H1 (cell line): ENCODE results near the gene FA2H. TPM values are rescaled to one million over a fixed set of nuclear protein-coding genes. Genes with fewer than 3 reads are reported as not detected.

ENCODE experiments used
- CTCF ChIA-PET: fragments of 300-600 bp; sonication (Branson Sonifier 250); formaldehyde crosslinking; loops from one replicate; lab custom pipeline; 2021; ENCODE audit not compliant: partially characterized antibody; lab: Charles Lee
- POLR2A ChIA-PET: fragments of 300-600 bp; sonication (Branson Sonifier 250); formaldehyde crosslinking; loops from one replicate; lab custom pipeline; 2021; ENCODE audit warnings: inconsistent platforms; ENCODE audit not compliant: partially characterized antibody; lab: Charles Lee
- DNase-seq, 2 experiments: peaks; one replicate each; pipeline versions ENCODE4 v3.0.0 to v3.0.0-alpha.2; 2010 to 2022; ENCODE audit warnings: low spot score in 2 of 2, low read depth in 1 of 2, mixed read lengths in 1 of 2
- FAIRE-seq: peaks from 2 replicates; lab custom pipeline; 2011; peaks lifted over from hg19 to GRCh38; lab: Jason Lieb, UNC
- H2AFZ ChIP-seq: 2 replicates; pipeline ENCODE4 v1.8.1; 2012; ENCODE audit warnings: low read length, inconsistent platforms
- H2AK5ac ChIP-seq: 2 replicates; pipeline ENCODE4 v1.6.1; 2013; ENCODE audit warnings: low read depth, low read length
- H2BK120ac ChIP-seq: replicated peaks from 2 replicates; pipeline ENCODE3; 2013; ENCODE audit warnings: low read depth, low read length, inconsistent platforms
- H2BK12ac ChIP-seq: 2 replicates; pipeline ENCODE4 v1.6.1; 2013; ENCODE audit warnings: low read depth, low read length
- H2BK15ac ChIP-seq: 2 replicates; pipeline ENCODE4 v1.6.1; 2013; ENCODE audit warnings: low read length
- H2BK20ac ChIP-seq: 2 replicates; pipeline ENCODE4 v1.6.1; 2013; ENCODE audit warnings: low read length
- H2BK5ac ChIP-seq: 2 replicates; pipeline ENCODE4 v1.6.1; 2013; ENCODE audit warnings: low read depth, low read length
- H3K14ac ChIP-seq: 2 replicates; pipeline ENCODE4 v1.6.1; 2013; ENCODE audit warnings: inconsistent platforms; ENCODE audit not compliant: insufficient read length
- H3K18ac ChIP-seq: 2 replicates; pipeline ENCODE4 v1.6.1; 2013; ENCODE audit warnings: low read length; ENCODE audit errors: extremely low read depth
- H3K23ac ChIP-seq: 2 replicates; pipeline ENCODE4 v1.6.1; 2013; ENCODE audit warnings: inconsistent platforms; ENCODE audit not compliant: insufficient read length
- H3K23me2 ChIP-seq: 2 replicates; pipeline ENCODE4 v1.6.1; 2013; ENCODE audit warnings: low read depth, low read length
- H3K27ac ChIP-seq: 2 replicates; pipeline ENCODE4 v1.6.1; 2011; ENCODE audit warnings: low read depth, low read length, inconsistent platforms
- H3K27me3 ChIP-seq, 4 experiments: replicated peaks in 1 of 4; 1 replicate in 1 of 4; 2 replicates in 3 of 4; pipeline versions ENCODE4 v1.6.1 to v1.8.1; 2011 to 2013; ENCODE audit warnings: low read length in 3 of 4, mild to moderate bottlenecking in 3 of 4, inconsistent platforms in 2 of 4, mixed read lengths in 2 of 4, moderate library complexity in 1 of 4; ENCODE audit not compliant: control insufficient read depth in 3 of 4, insufficient read depth in 3 of 4; ENCODE audit errors: extremely low read depth in 1 of 4
- H3K36me3 ChIP-seq, 4 experiments: 2 replicates each; pipeline versions ENCODE4 v1.6.1 to v1.8.1; 2011 to 2013; ENCODE audit warnings: mild to moderate bottlenecking in 4 of 4, low read length in 3 of 4, moderate library complexity in 2 of 4, control low read depth in 1 of 4, inconsistent platforms in 1 of 4; ENCODE audit not compliant: insufficient read depth in 4 of 4, control insufficient read depth in 2 of 4
- H3K4ac ChIP-seq: replicated peaks from 2 replicates; pipeline ENCODE3; 2013; ENCODE audit warnings: low read length, low read depth, mixed read lengths, inconsistent platforms; ENCODE audit not compliant: insufficient read length
- H3K4me1 ChIP-seq, 4 experiments: replicated peaks in 1 of 4; 1 replicate in 1 of 4; 2 replicates in 3 of 4; pipeline versions ENCODE4 v1.6.1 to v1.8.1; 2011 to 2013; ENCODE audit warnings: low read length in 3 of 4, inconsistent platforms in 2 of 4, mixed read lengths in 1 of 4; ENCODE audit not compliant: insufficient read depth in 4 of 4, control insufficient read depth in 3 of 4
- H3K4me2 ChIP-seq, 2 experiments: 2 replicates each; pipeline versions ENCODE4 v1.6.1 to v1.8.1; 2011 to 2013; ENCODE audit warnings: low read depth in 2 of 2, low read length in 2 of 2, control low read depth in 1 of 2, inconsistent platforms in 1 of 2, mild to moderate bottlenecking in 1 of 2; ENCODE audit not compliant: insufficient read depth in 1 of 2
- H3K4me3 ChIP-seq, 4 experiments: fragments of 200-600, 300-600 bp in 1 of 4; sonication (generic), shearing (Covaris generic), sonication (Bioruptor Twin) in 1 of 4; 2 replicates each; pipeline versions ENCODE4 v1.5.1 to v1.8.1; 2011 to 2016; ENCODE audit warnings: low read length in 4 of 4, low read depth in 3 of 4, control low read depth in 2 of 4, inconsistent platforms in 2 of 4, mild to moderate bottlenecking in 2 of 4, mixed read lengths in 1 of 4, moderate library complexity in 1 of 4; ENCODE audit not compliant: insufficient read depth in 2 of 4; ENCODE audit errors: extremely low read depth in 1 of 4
- H3K56ac ChIP-seq: replicated peaks from 2 replicates; pipeline ENCODE3; 2013; ENCODE audit warnings: low read depth, mild to moderate bottlenecking, mixed read lengths, low read length, inconsistent platforms; ENCODE audit not compliant: insufficient read length
- H3K79me1 ChIP-seq: 2 replicates; pipeline ENCODE4 v1.6.1; 2013; ENCODE audit warnings: low read depth, low read length, control low read depth
- H3K79me2 ChIP-seq, 2 experiments: 2 replicates each; pipeline versions ENCODE4 v1.6.1 to v1.8.1; 2012 to 2013; ENCODE audit warnings: low read length in 2 of 2, mild to moderate bottlenecking in 2 of 2, inconsistent platforms in 1 of 2; ENCODE audit not compliant: insufficient read depth in 2 of 2, control insufficient read depth in 1 of 2
- H3K9ac ChIP-seq, 4 experiments: replicated peaks in 1 of 4; 1 replicate in 1 of 4; 2 replicates in 3 of 4; pipeline versions ENCODE4 v1.6.1 to v1.8.1; 2011 to 2013; ENCODE audit warnings: low read depth in 3 of 4, low read length in 3 of 4, control low read depth in 2 of 4, mild to moderate bottlenecking in 2 of 4, moderate library complexity in 2 of 4, inconsistent platforms in 1 of 4; ENCODE audit errors: extremely low read depth in 1 of 4
- H3K9me3 ChIP-seq, 2 experiments: 2 replicates each; pipeline versions ENCODE4 v1.6.1 to v1.8.1; 2012 to 2013; ENCODE audit warnings: mild to moderate bottlenecking in 2 of 2, moderate library complexity in 2 of 2, control low read depth in 1 of 2, inconsistent platforms in 1 of 2, low read depth in 1 of 2, low read length in 1 of 2, mixed read lengths in 1 of 2; ENCODE audit not compliant: insufficient read depth in 2 of 2
- H4K20me1 ChIP-seq, 2 experiments: replicated peaks in 1 of 2; 2 replicates each; pipeline versions ENCODE3 to v1.8.1; 2011 to 2013; ENCODE audit warnings: inconsistent platforms in 2 of 2, low read length in 2 of 2, mild to moderate bottlenecking in 1 of 2; ENCODE audit not compliant: insufficient read depth in 2 of 2, control insufficient read depth in 1 of 2
- H4K5ac ChIP-seq: 2 replicates; pipeline ENCODE4 v1.6.1; 2013; ENCODE audit warnings: low read length, low read depth, mixed read lengths, inconsistent platforms; ENCODE audit not compliant: insufficient read length
- H4K8ac ChIP-seq: 2 replicates; pipeline ENCODE4 v1.8.0; 2013; ENCODE audit warnings: mild to moderate bottlenecking, moderate library complexity, low read length, inconsistent platforms; ENCODE audit not compliant: insufficient read depth; ENCODE audit errors: extremely low read depth
- H4K91ac ChIP-seq: replicated peaks from 2 replicates; pipeline ENCODE3; 2013; ENCODE audit warnings: low read length, mixed read lengths, inconsistent platforms; ENCODE audit not compliant: insufficient read length
- BRCA1 ChIP-seq: IDR thresholded peaks from 2 replicates; pipeline ENCODE4 v1.6.1; 2012; ENCODE audit warnings: low read depth, low read length, improper control_type of control experiment
- E2F6 ChIP-seq: IDR thresholded peaks from 2 replicates; pipeline ENCODE4 v1.6.1; 2012; ENCODE audit warnings: inconsistent platforms
- HDAC6 ChIP-seq: IDR thresholded peaks from one replicate; pipeline ENCODE4 v1.7.1; 2012; ENCODE audit warnings: low read depth, mild to moderate bottlenecking, inconsistent platforms, low read length, moderate library complexity
- SAP30 ChIP-seq: fragments of 300-600 bp; sonication (generic); IDR thresholded peaks from 2 replicates; pipeline ENCODE4 v1.7.1; 2012; ENCODE audit warnings: low read length, moderate library complexity, mild to moderate bottlenecking, inconsistent platforms; ENCODE audit not compliant: insufficient read depth, insufficient replicate concordance
- SIX5 ChIP-seq: IDR thresholded peaks from 2 replicates; pipeline ENCODE4 v1.6.1; 2011; ENCODE audit warnings: mild to moderate bottlenecking, low read depth, low read length
- TEAD4 ChIP-seq: IDR thresholded peaks from 2 replicates; pipeline ENCODE4 v1.6.1; 2012; ENCODE audit warnings: low read depth, low read length, inconsistent platforms, mixed read lengths
- USF2 ChIP-seq: IDR thresholded peaks from 2 replicates; pipeline ENCODE4 v1.6.1; 2011; ENCODE audit warnings: low read length, improper control_type of control experiment
- WGBS, 2 experiments: shearing (Covaris generic) in 1 of 2; methylation state at CpG; one replicate each; pipeline versions ENCODE4 v1.1.6 to v1.1.7; 2013 to 2015; ENCODE audit warnings: low lambda C conversion rate in 2 of 2, mixed read lengths in 2 of 2, inconsistent platforms in 1 of 2, low coverage in 1 of 2, missing lambda C conversion rate in 1 of 2; ENCODE audit not compliant: insufficient replicate concordance in 2 of 2, insufficient coverage in 1 of 2, insufficient read length in 1 of 2; ENCODE audit errors: extremely low coverage in 1 of 2, missing lambda C conversion rate in 1 of 2; 5-methylcytosine and 5-hydroxymethylcytosine counted together
- polyA plus RNA-seq, 7 experiments: library from polyadenylated mRNA; depleted of rRNA in 3 of 7; stranded (reverse) in 5 of 7; unstranded in 2 of 7; fragments of >200 nt in 5 of 7; fragments of 200-250 nt in 2 of 7; gene quantifications; 1 replicate in 5 of 7; 2 replicates in 1 of 7; 4 replicates in 1 of 7; pipeline versions ENCODE4 v1.2.1 to v1.2.3, GENCODE V29; 2011 to 2013; ENCODE audit warnings: missing spikeins in 2 of 7, mixed read lengths in 2 of 7
- total RNA-seq: library from RNA; stranded (reverse); fragmentation: NEBNext Ultra II Directional; extraction: Animal tissue kit (Norgen Biotek cat#: 25700); gene quantifications from 2 replicates; pipeline ENCODE4 v1.2.1, GENCODE V29; 2021

The FA2H gene
- total and polyA plus RNA-seq, 2 of the 8 experiments (the other 6 are each of a cell fraction or from before 2014, with no cell fraction given) = 2.1 to 2.5 TPM

- H4K5ac ChIP-seq = no peak overlapping the region
- no peaks in the 10 kb centered on the region for H3K27me3 ChIP-seq
- no peaks in the 10 kb centered on the region for H4K20me1 ChIP-seq
- no peak overlapping the region for H3K9ac ChIP-seq
- H2BK120ac ChIP-seq = no peak overlapping the region
- H3K4me1 ChIP-seq = peaks cover 0 to 10% (median 4%) of the 10 kb centered on the region in 4 experiments; a peak in 4 of 7 replicates
- H2BK20ac ChIP-seq = no peak overlapping the region
- H3K36me3 ChIP-seq = no peaks in the 10 kb centered on the region
- peaks cover 2% of the 10 kb centered on the region; the same call in 1 of the 2 replicates for H3K23me2 ChIP-seq
- no peak overlapping the region for H3K4me3 ChIP-seq
- TF ChIP-seq USF2 (no peak), TEAD4 (no peak), BRCA1 (no peak), SAP30 (no peak), HDAC6 (no peak), SIX5 (no peak), E2F6 (no peak)
- TF ChIP-seq, all 59 proteins: peak for 0
- DNase-seq (no peak), FAIRE-seq (no peak)
- H3K4ac ChIP-seq = no peak overlapping the region
- no peaks in the 10 kb centered on the region for H3K79me1 ChIP-seq
- H3K27ac ChIP-seq = no peak overlapping the region
- 0 out of 2 replicates have a peak overlapping the region, but pooled peaks have one; percentile 8 for H2AFZ ChIP-seq
- H4K8ac ChIP-seq = no peak overlapping the region
- H2BK12ac ChIP-seq = no peak overlapping the region
- no peak overlapping the region for H2AK5ac ChIP-seq
- H3K18ac ChIP-seq = no peak overlapping the region
- POLR2A ChIA-PET = no interaction called here
- H3K14ac ChIP-seq = no peak overlapping the region
- CTCF ChIA-PET = interaction anchor here (32.9 kb wide), 1 partner anchor 23 kb away, joined by 576 read pairs; no protein-coding TSS in a partner anchor
- no peak overlapping the region for H3K4me2 ChIP-seq
- H3K79me2 ChIP-seq = no peaks in the 10 kb centered on the region
- no peak overlapping the region for H3K56ac ChIP-seq
- H2BK5ac ChIP-seq = no peak overlapping the region
- no peak overlapping the region for H4K91ac ChIP-seq
- H3K23ac ChIP-seq = no peak overlapping the region
- 83% methylated on average over 8 of the region's 8 CpGs; no CpG with 5 or more reads in 1 of the 2 experiments for WGBS, 2 experiments
- H3K9me3 ChIP-seq = no peaks in the 10 kb centered on the region
- H2BK15ac ChIP-seq = peak overlapping the region; percentile 8; the same call in 1 of the 2 replicates
These were observed 31.5 kb downstream of the FA2H start for GRCh38 chr16:74743045-74743667.
